HepG2 (cell line): ENCODE results near the gene TEX101. TPM values are rescaled to one million over a fixed set of nuclear protein-coding genes. Genes with fewer than 3 reads are reported as not detected.

Experiments used
- ATAC-seq: fragments of 200-7000 bp; cut with Tn5 transposase; 3 replicates; pipeline ENCODE4 v1.9.1; 2020; ENCODE audit warnings: mild to moderate bottlenecking, moderate library complexity
- BruUV-seq: library from RNA; stranded (reverse); fragments of 400-500 nt; replicated peaks from 2 replicates; lab custom pipeline; 2021; lab: Mats Ljungman, UMichigan
- CTCF ChIA-PET: fragments of 300-600 bp; formaldehyde crosslinking; extraction: SDS; loops from one replicate; lab custom pipeline; 2021; ENCODE audit warnings: low total read pairs, inconsistent platforms, low intra/inter-chr PET ratio; lab: Yijun Ruan, JAX
- POLR2A ChIA-PET: fragments of 350-600 bp; sonication (Branson Sonifier 250); formaldehyde crosslinking; loops from one replicate; lab custom pipeline; 2020; ENCODE audit warnings: antibody characterized with exemption, inconsistent platforms; lab: Yijun Ruan, JAX
- DNase-seq: peaks from one replicate; pipeline ENCODE4 v3.0.0-alpha.2; 2015; ENCODE audit warnings: low spot score
- FAIRE-seq: peaks from 3 replicates; lab custom pipeline; 2011; peaks lifted over from hg19 to GRCh38; lab: Jason Lieb, UNC
- H2AFZ ChIP-seq: one replicate; pipeline ENCODE4 v1.6.1; 2011; ENCODE audit warnings: low read length, inconsistent platforms
- H3K27ac ChIP-seq: fragments of 300-600 bp; 3 replicates; pipeline ENCODE4 v1.8.0; 2011; ENCODE audit warnings: mixed run types, mild to moderate bottlenecking, mixed read lengths, low read length, inconsistent platforms; ENCODE audit not compliant: insufficient read depth; ENCODE audit errors: extremely low read length
- H3K27me3 ChIP-seq, 2 experiments: fragments of 200-600 bp in 1 of 2; 2 replicates in 1 of 2; 3 replicates in 1 of 2; pipeline versions ENCODE4 v1.6.0 to v1.8.0; 2011; ENCODE audit warnings: low read length in 2 of 2, mild to moderate bottlenecking in 2 of 2, moderate library complexity in 2 of 2, inconsistent platforms in 1 of 2; ENCODE audit not compliant: insufficient read depth in 2 of 2, control insufficient read depth in 1 of 2
- H3K36me3 ChIP-seq, 2 experiments: fragments of 200-600 bp in 1 of 2; replicated peaks in 1 of 2; 2 replicates in 1 of 2; 3 replicates in 1 of 2; pipeline versions ENCODE4 v1.5.1 to v1.8.0; 2011; ENCODE audit warnings: low read length in 2 of 2, inconsistent platforms in 1 of 2; ENCODE audit not compliant: insufficient read depth in 2 of 2, control insufficient read depth in 1 of 2
- H3K4me1 ChIP-seq: 2 replicates; pipeline ENCODE4 v1.5.1; 2012; ENCODE audit warnings: low read length, inconsistent platforms; ENCODE audit not compliant: insufficient read depth
- H3K4me2 ChIP-seq: 2 replicates; pipeline ENCODE4 v1.6.0; 2011; ENCODE audit warnings: low read depth, low read length, inconsistent platforms
- H3K4me3 ChIP-seq, 3 experiments: fragments of 200-600 bp in 1 of 3; sonication (generic), shearing (Covaris generic) in 1 of 3; replicated peaks in 1 of 3; 2 replicates each; pipeline ENCODE4 v1.5.1; 2011 to 2016; ENCODE audit warnings: low read length in 3 of 3, inconsistent platforms in 2 of 3, low read depth in 2 of 3, mild to moderate bottlenecking in 2 of 3, control low read depth in 1 of 3, mixed read lengths in 1 of 3; ENCODE audit not compliant: insufficient read depth in 1 of 3
- H3K79me2 ChIP-seq: one replicate; pipeline ENCODE4 v1.6.1; 2011; ENCODE audit warnings: low read length, inconsistent platforms; ENCODE audit not compliant: insufficient read depth
- H3K9ac ChIP-seq: 2 replicates; pipeline ENCODE4 v1.6.0; 2011; ENCODE audit warnings: mild to moderate bottlenecking, low read depth, low read length, inconsistent platforms; ENCODE audit not compliant: insufficient read depth
- H3K9me3 ChIP-seq: 2 replicates; pipeline ENCODE4 v1.5.1; 2012; ENCODE audit warnings: mild to moderate bottlenecking, low read length
- H4K20me1 ChIP-seq: 2 replicates; pipeline ENCODE4 v1.6.0; 2011; ENCODE audit warnings: inconsistent platforms, mild to moderate bottlenecking, low read length, moderate library complexity; ENCODE audit not compliant: insufficient read depth
- ASH2L ChIP-seq: fragments of 300-600, 200-600 bp; sonication (generic); IDR thresholded peaks from 2 replicates; pipeline ENCODE4 v1.7.0; 2017; ENCODE audit warnings: low read depth, mild to moderate bottlenecking, moderate library complexity, mixed read lengths, low read length; ENCODE audit not compliant: insufficient read length
- BRF2 ChIP-seq: sonication (generic); formaldehyde crosslinking; IDR thresholded peaks from 2 replicates; pipeline ENCODE4 v1.8.1; 2022; ENCODE audit warnings: mild to moderate bottlenecking, missing genetic modification reagents
- DRAP1 ChIP-seq: IDR thresholded peaks from 2 replicates; pipeline ENCODE4 v1.6.1; 2016; ENCODE audit warnings: missing genetic modification reagents, missing compliant biosample characterization
- FOXC1 ChIP-seq: sonication (generic); formaldehyde crosslinking; IDR thresholded peaks from 2 replicates; pipeline ENCODE4 v1.8.0; 2022; ENCODE audit warnings: mild to moderate bottlenecking, missing genetic modification reagents, borderline replicate concordance
- HMGXB4 ChIP-seq, 2 experiments: sonication (generic) in 1 of 2; formaldehyde crosslinking in 1 of 2; IDR thresholded peaks; 2 replicates each; pipeline versions ENCODE4 v1.4.0 to v1.6.1; 2018 to 2020; ENCODE audit warnings: missing genetic modification reagents in 2 of 2, borderline replicate concordance in 1 of 2, low read depth in 1 of 2, mild to moderate bottlenecking in 1 of 2, missing biosample characterization in 1 of 2
- HNRNPLL ChIP-seq: fragments of 200-400 bp; formaldehyde crosslinking; IDR thresholded peaks from 2 replicates; pipeline ENCODE4 v1.6.1; 2017; ENCODE audit warnings: mild to moderate bottlenecking, low read depth, low read length; ENCODE audit not compliant: poor library complexity, severe bottlenecking
- MTF2 ChIP-seq: sonication (generic); formaldehyde crosslinking; IDR thresholded peaks from 2 replicates; pipeline ENCODE4 v1.5.0; 2020; ENCODE audit warnings: missing genetic modification reagents, borderline replicate concordance
- NFE2L1 ChIP-seq: sonication (generic); formaldehyde crosslinking; IDR thresholded peaks from 2 replicates; pipeline ENCODE4 v1.4.0; 2020; ENCODE audit warnings: missing genetic modification reagents, mild to moderate bottlenecking, borderline replicate concordance
- PRMT3 ChIP-seq: sonication (generic); formaldehyde crosslinking; IDR thresholded peaks from 2 replicates; pipeline ENCODE4 v1.8.1; 2022; ENCODE audit warnings: low read depth, mild to moderate bottlenecking, moderate library complexity, missing genetic modification reagents, borderline replicate concordance
- RCOR2 ChIP-seq: IDR thresholded peaks from 2 replicates; pipeline ENCODE4 v1.6.1; 2016; ENCODE audit warnings: missing biosample characterization, missing genetic modification reagents
- THAP8 ChIP-seq: sonication (generic); formaldehyde crosslinking; IDR thresholded peaks from 2 replicates; pipeline ENCODE4 v1.5.1; 2020; ENCODE audit warnings: missing genetic modification reagents, mild to moderate bottlenecking, borderline replicate concordance
- ZFY ChIP-seq: sonication (generic); formaldehyde crosslinking; IDR thresholded peaks from 2 replicates; pipeline ENCODE4 v1.4.0; 2020; ENCODE audit warnings: missing genetic modification reagents
- ZNF235 ChIP-seq: sonication (generic); formaldehyde crosslinking; IDR thresholded peaks from 2 replicates; pipeline ENCODE4 v1.8.1; 2023; ENCODE audit warnings: mild to moderate bottlenecking, missing genetic modification reagents, borderline replicate concordance
- ZNF275 ChIP-seq: sonication (generic); formaldehyde crosslinking; IDR thresholded peaks from 2 replicates; pipeline ENCODE4 v1.8.0; 2022; ENCODE audit warnings: missing genetic modification reagents, mild to moderate bottlenecking, inconsistent platforms, borderline replicate concordance
- ZNF333 ChIP-seq: sonication (generic); formaldehyde crosslinking; IDR thresholded peaks from 2 replicates; pipeline ENCODE4 v1.4.0; 2020; ENCODE audit warnings: mild to moderate bottlenecking, missing genetic modification reagents, borderline replicate concordance
- ZNF543 ChIP-seq: sonication (generic); formaldehyde crosslinking; IDR thresholded peaks from 2 replicates; pipeline ENCODE4 v1.4.0; 2020; ENCODE audit warnings: mild to moderate bottlenecking, missing genetic modification reagents
- ZNF776 ChIP-seq: sonication (generic); formaldehyde crosslinking; IDR thresholded peaks from 2 replicates; pipeline ENCODE4 v1.4.0; 2020; ENCODE audit warnings: mild to moderate bottlenecking, missing genetic modification reagents
- WGBS: methylation state at CpG from one replicate; pipeline ENCODE4 v1.1.6; 2017; ENCODE audit warnings: low lambda C conversion rate; 5-methylcytosine and 5-hydroxymethylcytosine counted together
- in situ Hi-C: cut with HindIII; loops from 2 replicates; pipeline ENCODE4 v1.10.0; 2017; ENCODE audit warnings: low pct_unique_long_range_greater_than_20kb; ENCODE audit not compliant: extremely low pct_ligation_motif_present
- intact Hi-C: fragments of 100-400 bp; cut with micrococcal nuclease; formaldehyde crosslinking; loops from one replicate; pipeline ENCODE4 v1.10.0; 2022; ENCODE audit not compliant: unreplicated experiment
- polyA plus RNA-seq, 8 experiments: library from polyadenylated mRNA; depleted of rRNA in 3 of 8; stranded (reverse) in 7 of 8; unstranded in 1 of 8; fragments of >200 nt; fragmentation: Illumina TruSeq in 4 of 8; extraction: Trizol in 4 of 8; gene quantifications; 2 replicates each; pipeline versions ENCODE4 v1.2.1 to v1.2.3, GENCODE V29; 2011 to 2016; ENCODE audit warnings: low read depth in 4 of 8, missing spikeins in 1 of 8, mixed read lengths in 1 of 8; ENCODE audit not compliant: insufficient read depth in 1 of 8
- total RNA-seq, 5 experiments: library from RNA; depleted of rRNA; stranded (reverse); fragments of >200 nt; fragmentation: Illumina TruSeq; extraction: Trizol; gene quantifications; 2 replicates each; pipeline ENCODE4 v1.2.3, GENCODE V29; 2016; ENCODE audit warnings: low read depth in 1 of 5

Gene TEX101
- total and polyA plus RNA-seq, 2 of the 13 experiments (the other 11 are each of a cell fraction or from before 2014, with no cell fraction given), result not detected

- H3K4me3 ChIP-seq, result peak overlapping the region; percentile 70 to 84 (median 73)
- no TSS peak for BruUV-seq
- peak overlapping the region; percentile 64 for H3K27ac ChIP-seq
- H3K9me3 ChIP-seq, result no peaks in the 10 kb centered on the region
- in situ Hi-C loops (no loop called here), intact Hi-C loops (no loop called here)
- H3K9ac ChIP-seq, result peak overlapping the region; percentile 53
- no peaks in the 10 kb centered on the region for H3K27me3 ChIP-seq
- H3K4me2 ChIP-seq, result peak overlapping the region; percentile 99
- FAIRE-seq, result no peak
- H2AFZ ChIP-seq, result peak overlapping the region; percentile 88
- H3K36me3 ChIP-seq, result no peaks in the 10 kb centered on the region
- POLR2A ChIA-PET, result interaction anchor here (1.0 to 2.6 kb wide), 8 partner anchors 9 to 204 kb away, joined by 4 to 47 read pairs (median 8); partner anchors contain the start of gene PHLDB3
- no peaks in the 10 kb centered on the region for H4K20me1 ChIP-seq
- H3K4me1 ChIP-seq, result peaks cover 59% of the 10 kb centered on the region
- 3% methylated on average over 8 of the region's 33 CpGs for WGBS
- H3K79me2 ChIP-seq, result no peaks in the 10 kb centered on the region
- ATAC-seq, result peak; percentile 65
- no peak for DNase-seq
- CTCF ChIA-PET, result no interaction called here
- peak; percentile 3 for TF ChIP-seq HNRNPLL
- no peak for TF ChIP-seq THAP8 (CRISPR knock-in tag)
- 0 out of 2 replicates have a peak, but pooled peaks have one; percentile 11 for TF ChIP-seq MTF2 (CRISPR knock-in tag)
- no peak for TF ChIP-seq ZNF275 (CRISPR knock-in tag)
- TF ChIP-seq BRF2, result no peak
- TF ChIP-seq NFE2L1 (CRISPR knock-in tag), result no peak
- 0 out of 2 replicates have a peak, but pooled peaks have one; percentile 37 for TF ChIP-seq FOXC1 (CRISPR knock-in tag)
- TF ChIP-seq PRMT3 (CRISPR knock-in tag), result no peak
- TF ChIP-seq ZNF235 (CRISPR knock-in tag), result no peak
- peak; percentile 52; the same call in 1 of the 2 replicates for TF ChIP-seq DRAP1 (CRISPR knock-in tag)
- TF ChIP-seq ZFY (CRISPR knock-in tag), result 0 out of 2 replicates have a peak, but pooled peaks have one; percentile 12
- TF ChIP-seq RCOR2, result no peak
- 0 out of 4 replicates have a peak, but pooled peaks of 1 of the 2 experiments have one; percentile 0 for TF ChIP-seq HMGXB4 (CRISPR knock-in tag; IDR thresholded peaks at IDR 0.05; ENCODE audit: borderline replicate concordance in 1 of 2, low read depth in 1 of 2)
- 0 out of 2 replicates have a peak, but pooled peaks have one; percentile 37 for TF ChIP-seq ZNF776 (CRISPR knock-in tag)
- peak; percentile 14 for TF ChIP-seq ASH2L
- TF ChIP-seq ZNF543 (CRISPR knock-in tag), result 0 out of 2 replicates have a peak, but pooled peaks have one; percentile 33
- no peak for TF ChIP-seq ZNF333 (CRISPR knock-in tag)
Measured at GRCh38 chr19:43464134-43464775, 49.6 kb downstream of the TEX101 start.
